HCT116 (cell line): Measurements from ENCODE around the gene MFAP2. TPM values are rescaled to one million over a fixed set of nuclear protein-coding genes. Genes with fewer than 3 reads are reported as not detected.

ENCODE experiments used
- ATAC-seq: fragments of 200-7000 bp; cut with Tn5 transposase; 2 replicates; pipeline ENCODE4 v1.9.1; 2020; ENCODE audit warnings: mild to moderate bottlenecking, moderate library complexity
- BruUV-seq: library from RNA; stranded (reverse); fragments of 400-500 nt; replicated peaks from 2 replicates; lab custom pipeline; 2021; lab: Mats Ljungman, UMichigan
- CTCF ChIA-PET: fragments of 300-600 bp; sonication (Branson Sonifier 250); formaldehyde crosslinking; loops from one replicate; lab custom pipeline; 2021; ENCODE audit warnings: antibody characterized with exemption; lab: Charles Lee
- POLR2A ChIA-PET: fragments of 300-600, 350-600 bp; sonication (Branson Sonifier 250); formaldehyde crosslinking; loops from one replicate; lab custom pipeline; 2021; ENCODE audit warnings: antibody characterized with exemption; lab: Charles Lee
- RAD21 ChIA-PET, 2 experiments: fragments of 300-600 bp; sonication (Branson Sonifier 250); formaldehyde crosslinking; loops; one replicate each; lab custom pipeline; 2023; ENCODE audit warnings: low total read pairs in 2 of 2; ENCODE audit not compliant: uncharacterized antibody in 2 of 2, unreplicated experiment in 2 of 2, low non-redundant PET in 1 of 2; lab: Charles Lee
- DNase-seq: peaks from one replicate; pipeline ENCODE4 v3.0.0-alpha.2; 2010; ENCODE audit warnings: low read depth, low spot score
- H2AFZ ChIP-seq: fragments of 200-600 bp; shearing (Covaris generic), sonication (generic); 2 replicates; pipeline ENCODE4 v1.6.1; 2017; ENCODE audit warnings: low read depth, mixed run types, mixed read lengths, antibody characterized with exemption, low read length; ENCODE audit not compliant: poor library complexity, severe bottlenecking
- H3K27ac ChIP-seq: 2 replicates; pipeline ENCODE4 v1.5.1; 2012; ENCODE audit warnings: low read depth, low read length
- H3K27me3 ChIP-seq: fragments of 200-600 bp; sonication (generic); 2 replicates; pipeline ENCODE4 v1.6.1; 2016; ENCODE audit warnings: mixed run types, low read length, mixed read lengths; ENCODE audit not compliant: insufficient read depth
- H3K36me3 ChIP-seq, 2 experiments: fragments of 200-500 bp in 1 of 2; fragments of 200-600 bp in 1 of 2; sonication (Bioruptor generic) in 1 of 2; sonication (generic) in 1 of 2; 2 replicates each; pipeline versions ENCODE4 v1.5.1 to v1.6.1; 2014 to 2016; ENCODE audit warnings: low read length in 2 of 2, inconsistent platforms in 1 of 2, mixed read lengths in 1 of 2, mixed run types in 1 of 2; ENCODE audit not compliant: insufficient read depth in 2 of 2, control insufficient read depth in 1 of 2
- H3K4me1 ChIP-seq, 2 experiments: fragments of 200-600 bp in 1 of 2; sonication (generic) in 1 of 2; 2 replicates each; pipeline versions ENCODE4 v1.5.1 to v1.6.1; 2012 to 2017; ENCODE audit warnings: low read length in 2 of 2, inconsistent platforms in 1 of 2, mild to moderate bottlenecking in 1 of 2, mixed read lengths in 1 of 2, mixed run types in 1 of 2, moderate library complexity in 1 of 2; ENCODE audit not compliant: insufficient read depth in 2 of 2, control insufficient read depth in 1 of 2
- H3K4me2 ChIP-seq: fragments of 200-600 bp; sonication (generic); 2 replicates; pipeline ENCODE4 v1.6.1; 2017; ENCODE audit warnings: mixed run types, low read length, mixed read lengths
- H3K4me3 ChIP-seq, 2 experiments: fragments of 200-600 bp in 1 of 2; sonication (generic) in 1 of 2; replicated peaks in 1 of 2; 2 replicates each; pipeline ENCODE4 v1.5.1; 2011 to 2016; ENCODE audit warnings: low read length in 2 of 2, control low read depth in 1 of 2, low read depth in 1 of 2, mild to moderate bottlenecking in 1 of 2, mixed read lengths in 1 of 2, mixed run types in 1 of 2
- H3K79me2 ChIP-seq: fragments of 200-600 bp; sonication (generic); 2 replicates; pipeline ENCODE4 v1.6.1; 2017; ENCODE audit warnings: mild to moderate bottlenecking, mixed run types, low read length, moderate library complexity, mixed read lengths; ENCODE audit not compliant: insufficient read depth
- H3K9ac ChIP-seq: fragments of 200-600 bp; sonication (generic); 2 replicates; pipeline ENCODE4 v1.6.1; 2016; ENCODE audit warnings: low read length, mixed read lengths
- H3K9me2 ChIP-seq: fragments of 200-600 bp; sonication (generic), shearing (Covaris generic); 2 replicates; pipeline ENCODE4 v1.6.1; 2017; ENCODE audit warnings: mixed run types, mild to moderate bottlenecking, moderate library complexity; ENCODE audit not compliant: insufficient read depth
- H3K9me3 ChIP-seq, 2 experiments: fragments of 200-500 bp in 1 of 2; fragments of 200-600 bp in 1 of 2; sonication (Bioruptor generic) in 1 of 2; sonication (generic) in 1 of 2; 2 replicates each; pipeline ENCODE4 v1.6.1; 2014 to 2017; ENCODE audit warnings: low read length in 2 of 2, mixed read lengths in 2 of 2, inconsistent platforms in 1 of 2, low read depth in 1 of 2, mild to moderate bottlenecking in 1 of 2, mixed run types in 1 of 2, moderate library complexity in 1 of 2; ENCODE audit not compliant: control insufficient read depth in 1 of 2, insufficient read depth in 1 of 2
- H4K20me1 ChIP-seq: fragments of 200-600 bp; sonication (generic), shearing (Covaris generic); 2 replicates; pipeline ENCODE4 v1.6.1; 2017; ENCODE audit warnings: mixed run types, mild to moderate bottlenecking, moderate library complexity; ENCODE audit not compliant: insufficient read depth
- CEBPB ChIP-seq: IDR thresholded peaks from 2 replicates; pipeline ENCODE4 v1.6.1; 2012; ENCODE audit warnings: low read depth
- EGR1 ChIP-seq: IDR thresholded peaks from 2 replicates; pipeline ENCODE4 v1.6.1; 2012; ENCODE audit warnings: low read depth
- ELF1 ChIP-seq: IDR thresholded peaks from 2 replicates; pipeline ENCODE4 v1.6.1; 2012; ENCODE audit warnings: low read depth, borderline replicate concordance
- EZH2 ChIP-seq: fragments of 200-600 bp; sonication (generic); IDR thresholded peaks from 2 replicates; pipeline ENCODE4 v1.6.1; 2017; ENCODE audit warnings: antibody characterized with exemption, mixed run types
- EZH2phosphoT487 ChIP-seq: fragments of 200-600 bp; IDR thresholded peaks from 2 replicates; pipeline ENCODE4 v1.6.1; 2018; ENCODE audit warnings: antibody characterized with exemption, borderline replicate concordance
- POLR2A ChIP-seq: IDR thresholded peaks from 2 replicates; pipeline ENCODE4 v1.7.0; 2011; ENCODE audit warnings: borderline replicate concordance; ENCODE audit not compliant: insufficient read depth, insufficient read length; ENCODE audit errors: extremely low read depth
- POLR2AphosphoS5 ChIP-seq: IDR thresholded peaks from 2 replicates; pipeline ENCODE4 v1.6.1; 2011; ENCODE audit warnings: mild to moderate bottlenecking, low read depth, low read length, moderate library complexity
- SIN3A ChIP-seq: IDR thresholded peaks from 2 replicates; pipeline ENCODE4 v1.6.1; 2012; ENCODE audit warnings: low read depth
- YY1 ChIP-seq: IDR thresholded peaks from 2 replicates; pipeline ENCODE4 v1.6.1; 2011; ENCODE audit warnings: low read length, low read depth, moderate library complexity, mild to moderate bottlenecking; ENCODE audit not compliant: insufficient replicate concordance; ENCODE audit errors: extremely low read depth
- ZNF274 ChIP-seq: fragments of 200-500 bp; sonication (Bioruptor generic); IDR thresholded peaks from 2 replicates; pipeline ENCODE4 v1.6.1; 2014; ENCODE audit warnings: mild to moderate bottlenecking, low read depth, low read length, inconsistent platforms
- intact Hi-C: fragments of 100-400 bp; cut with micrococcal nuclease; formaldehyde crosslinking; loops from 2 replicates; pipeline ENCODE4 v1.10.0; 2022
- total RNA-seq: library from RNA; stranded (reverse); gene quantifications from one replicate; pipeline ENCODE4 v1.2.1, GENCODE V29; 2021; ENCODE audit not compliant: unreplicated experiment
- TF ChIP-seq, protein P1 (sequence below): IDR thresholded peaks from 2 replicates; pipeline ENCODE4 v1.6.1; 2012
- TF ChIP-seq, protein P2 (sequence below): IDR thresholded peaks from 2 replicates; pipeline ENCODE4 v1.6.1; 2011; ENCODE audit warnings: mild to moderate bottlenecking, low read length, moderate library complexity; ENCODE audit not compliant: insufficient replicate concordance; ENCODE audit errors: extremely low read depth
- TF ChIP-seq, protein P3 (sequence below): IDR thresholded peaks from 2 replicates; pipeline ENCODE4 v1.6.1; 2012
- TF ChIP-seq, protein P4 (sequence below): IDR thresholded peaks from 2 replicates; pipeline ENCODE4 v1.6.1; 2012; ENCODE audit warnings: low read depth

Gene MFAP2
- total RNA-seq, 1 experiment from 2014 or later: 63.1 TPM

DNA sequence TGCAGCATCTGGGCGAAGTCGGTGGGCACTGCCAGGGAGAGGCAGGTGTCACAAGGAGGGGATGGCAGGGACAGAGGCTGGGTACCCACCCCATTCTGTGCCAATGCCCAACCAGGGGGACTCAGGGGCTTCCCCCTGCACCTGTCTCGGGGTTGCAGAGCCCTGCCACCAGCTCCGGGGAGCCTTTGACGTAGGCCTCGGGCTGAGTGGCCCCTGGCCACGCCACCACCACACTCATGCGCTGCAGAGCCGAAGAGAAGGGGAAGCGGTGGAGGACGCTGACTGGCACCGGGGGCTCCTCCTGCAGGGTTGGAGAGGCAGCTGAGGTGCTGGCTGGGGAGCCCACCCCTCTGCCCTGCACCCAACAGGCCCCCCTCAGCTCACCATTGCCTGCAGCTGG, 11.7 kb upstream of the MFAP2 start:
- no peak overlapping the region for H3K4me3 ChIP-seq
- no peak overlapping the region for H3K9ac ChIP-seq
- H3K9me2 ChIP-seq: no peaks in the 10 kb centered on the region
- TF ChIP-seq EZH2 (no peak), EGR1 (no peak), SIN3A (no peak), POLR2AphosphoS5 (no peak), POLR2A (no peak), CEBPB (no peak)
- TF ChIP-seq, protein P1, sequence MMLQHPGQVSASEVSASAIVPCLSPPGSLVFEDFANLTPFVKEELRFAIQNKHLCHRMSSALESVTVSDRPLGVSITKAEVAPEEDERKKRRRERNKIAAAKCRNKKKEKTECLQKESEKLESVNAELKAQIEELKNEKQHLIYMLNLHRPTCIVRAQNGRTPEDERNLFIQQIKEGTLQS: no peak
- TF ChIP-seq, protein P2, sequence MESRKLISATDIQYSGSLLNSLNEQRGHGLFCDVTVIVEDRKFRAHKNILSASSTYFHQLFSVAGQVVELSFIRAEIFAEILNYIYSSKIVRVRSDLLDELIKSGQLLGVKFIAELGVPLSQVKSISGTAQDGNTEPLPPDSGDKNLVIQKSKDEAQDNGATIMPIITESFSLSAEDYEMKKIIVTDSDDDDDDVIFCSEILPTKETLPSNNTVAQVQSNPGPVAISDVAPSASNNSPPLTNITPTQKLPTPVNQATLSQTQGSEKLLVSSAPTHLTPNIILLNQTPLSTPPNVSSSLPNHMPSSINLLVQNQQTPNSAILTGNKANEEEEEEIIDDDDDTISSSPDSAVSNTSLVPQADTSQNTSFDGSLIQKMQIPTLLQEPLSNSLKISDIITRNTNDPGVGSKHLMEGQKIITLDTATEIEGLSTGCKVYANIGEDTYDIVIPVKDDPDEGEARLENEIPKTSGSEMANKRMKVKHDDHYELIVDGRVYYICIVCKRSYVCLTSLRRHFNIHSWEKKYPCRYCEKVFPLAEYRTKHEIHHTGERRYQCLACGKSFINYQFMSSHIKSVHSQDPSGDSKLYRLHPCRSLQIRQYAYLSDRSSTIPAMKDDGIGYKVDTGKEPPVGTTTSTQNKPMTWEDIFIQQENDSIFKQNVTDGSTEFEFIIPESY: no peak
- ATAC-seq (no peak), DNase-seq (no peak)
- no TSS peak for BruUV-seq
- POLR2A ChIA-PET: no interaction called here
- no peaks in the 10 kb centered on the region for H3K9me3 ChIP-seq
- RAD21 ChIA-PET: no interaction called here
- intact Hi-C loops: no loop called here
- no peak overlapping the region for H3K27ac ChIP-seq
- no peak overlapping the region for H2AFZ ChIP-seq
- H3K27me3 ChIP-seq: no peaks in the 10 kb centered on the region
- no peaks in the 10 kb centered on the region for H4K20me1 ChIP-seq
- H3K4me2 ChIP-seq: no peak overlapping the region
- CTCF ChIA-PET: no interaction called here
- H3K4me1 ChIP-seq: no peaks in the 10 kb centered on the region
- peaks cover 0 to 3% of the 10 kb centered on the region in 2 experiments; a peak in 1 of 4 replicates for H3K36me3 ChIP-seq
- H3K79me2 ChIP-seq: no peaks in the 10 kb centered on the region

DNA sequence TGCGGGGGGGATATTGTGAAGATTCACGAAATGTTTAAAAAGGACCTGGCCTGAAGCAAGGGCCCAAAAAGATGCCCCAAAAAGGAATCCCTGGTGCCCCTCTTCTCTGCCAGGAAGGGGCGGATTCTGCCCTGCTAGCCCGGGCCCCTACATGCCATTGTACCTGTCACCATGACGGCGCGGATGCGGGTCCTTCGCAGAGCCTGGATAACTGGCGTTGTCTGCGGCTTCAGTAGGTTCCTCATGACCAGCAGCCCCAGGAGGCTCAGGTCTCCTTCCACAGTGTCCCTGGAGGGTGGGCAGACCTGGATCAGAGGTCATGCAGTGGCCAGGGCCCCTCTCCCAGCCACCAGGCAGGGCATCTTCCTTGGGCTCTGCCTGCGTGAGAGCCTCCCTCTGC, 11.2 kb upstream of the MFAP2 start:
- Histone ChIP-seq H3K27me3 (no peaks in the 10 kb centered on the region), H3K79me2 (no peaks in the 10 kb centered on the region), H3K9me2 (no peaks in the 10 kb centered on the region), H3K9me3 (no peaks in the 10 kb centered on the region), H4K20me1 (no peaks in the 10 kb centered on the region), H3K27ac (no peak overlapping the region), H3K36me3 (peaks cover 0 to 3% of the 10 kb centered on the region in 2 experiments; a peak in 1 of 4 replicates), H3K4me2 (no peak overlapping the region), H3K4me3 (no peak overlapping the region), H3K4me1 (no peaks in the 10 kb centered on the region), H2AFZ (no peak overlapping the region), H3K9ac (no peak overlapping the region)
- no TSS peak for BruUV-seq
- no peak for DNase-seq
- ChIA-PET RAD21 (no interaction called here), CTCF (no interaction called here), POLR2A (no interaction called here)
- intact Hi-C loops: no loop called here
- no peak for ATAC-seq
- TF ChIP-seq, protein P3, sequence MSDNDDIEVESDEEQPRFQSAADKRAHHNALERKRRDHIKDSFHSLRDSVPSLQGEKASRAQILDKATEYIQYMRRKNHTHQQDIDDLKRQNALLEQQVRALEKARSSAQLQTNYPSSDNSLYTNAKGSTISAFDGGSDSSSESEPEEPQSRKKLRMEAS: no peak
- TF ChIP-seq EZH2phosphoT487 (no peak), YY1 (no peak), ELF1 (no peak), EGR1 (no peak), ZNF274 (no peak)
- TF ChIP-seq, protein P4, sequence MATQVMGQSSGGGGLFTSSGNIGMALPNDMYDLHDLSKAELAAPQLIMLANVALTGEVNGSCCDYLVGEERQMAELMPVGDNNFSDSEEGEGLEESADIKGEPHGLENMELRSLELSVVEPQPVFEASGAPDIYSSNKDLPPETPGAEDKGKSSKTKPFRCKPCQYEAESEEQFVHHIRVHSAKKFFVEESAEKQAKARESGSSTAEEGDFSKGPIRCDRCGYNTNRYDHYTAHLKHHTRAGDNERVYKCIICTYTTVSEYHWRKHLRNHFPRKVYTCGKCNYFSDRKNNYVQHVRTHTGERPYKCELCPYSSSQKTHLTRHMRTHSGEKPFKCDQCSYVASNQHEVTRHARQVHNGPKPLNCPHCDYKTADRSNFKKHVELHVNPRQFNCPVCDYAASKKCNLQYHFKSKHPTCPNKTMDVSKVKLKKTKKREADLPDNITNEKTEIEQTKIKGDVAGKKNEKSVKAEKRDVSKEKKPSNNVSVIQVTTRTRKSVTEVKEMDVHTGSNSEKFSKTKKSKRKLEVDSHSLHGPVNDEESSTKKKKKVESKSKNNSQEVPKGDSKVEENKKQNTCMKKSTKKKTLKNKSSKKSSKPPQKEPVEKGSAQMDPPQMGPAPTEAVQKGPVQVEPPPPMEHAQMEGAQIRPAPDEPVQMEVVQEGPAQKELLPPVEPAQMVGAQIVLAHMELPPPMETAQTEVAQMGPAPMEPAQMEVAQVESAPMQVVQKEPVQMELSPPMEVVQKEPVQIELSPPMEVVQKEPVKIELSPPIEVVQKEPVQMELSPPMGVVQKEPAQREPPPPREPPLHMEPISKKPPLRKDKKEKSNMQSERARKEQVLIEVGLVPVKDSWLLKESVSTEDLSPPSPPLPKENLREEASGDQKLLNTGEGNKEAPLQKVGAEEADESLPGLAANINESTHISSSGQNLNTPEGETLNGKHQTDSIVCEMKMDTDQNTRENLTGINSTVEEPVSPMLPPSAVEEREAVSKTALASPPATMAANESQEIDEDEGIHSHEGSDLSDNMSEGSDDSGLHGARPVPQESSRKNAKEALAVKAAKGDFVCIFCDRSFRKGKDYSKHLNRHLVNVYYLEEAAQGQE: no peak
